22Rv1 (cell line): Measurements from ENCODE around the gene GDE1.

ENCODE experiments used
- CTCF ChIP-seq: fragments of 450-650 bp; IDR thresholded peaks from 2 replicates; pipeline ENCODE4 v1.5.1; 2017; ENCODE audit warnings: mild to moderate bottlenecking
- ZFX ChIP-seq: fragments of 450-650 bp; IDR thresholded peaks from 2 replicates; pipeline ENCODE4 v1.6.1; 2017; ENCODE audit warnings: antibody characterized with exemption, borderline replicate concordance

GRCh38 chr16:19479302-19479721 lies 42.6 kb downstream of the GDE1 start:
- TF ChIP-seq CTCF: no peak
- TF ChIP-seq ZFX: no peak
